ENCODE results near the gene PSMB11.

DNA sequence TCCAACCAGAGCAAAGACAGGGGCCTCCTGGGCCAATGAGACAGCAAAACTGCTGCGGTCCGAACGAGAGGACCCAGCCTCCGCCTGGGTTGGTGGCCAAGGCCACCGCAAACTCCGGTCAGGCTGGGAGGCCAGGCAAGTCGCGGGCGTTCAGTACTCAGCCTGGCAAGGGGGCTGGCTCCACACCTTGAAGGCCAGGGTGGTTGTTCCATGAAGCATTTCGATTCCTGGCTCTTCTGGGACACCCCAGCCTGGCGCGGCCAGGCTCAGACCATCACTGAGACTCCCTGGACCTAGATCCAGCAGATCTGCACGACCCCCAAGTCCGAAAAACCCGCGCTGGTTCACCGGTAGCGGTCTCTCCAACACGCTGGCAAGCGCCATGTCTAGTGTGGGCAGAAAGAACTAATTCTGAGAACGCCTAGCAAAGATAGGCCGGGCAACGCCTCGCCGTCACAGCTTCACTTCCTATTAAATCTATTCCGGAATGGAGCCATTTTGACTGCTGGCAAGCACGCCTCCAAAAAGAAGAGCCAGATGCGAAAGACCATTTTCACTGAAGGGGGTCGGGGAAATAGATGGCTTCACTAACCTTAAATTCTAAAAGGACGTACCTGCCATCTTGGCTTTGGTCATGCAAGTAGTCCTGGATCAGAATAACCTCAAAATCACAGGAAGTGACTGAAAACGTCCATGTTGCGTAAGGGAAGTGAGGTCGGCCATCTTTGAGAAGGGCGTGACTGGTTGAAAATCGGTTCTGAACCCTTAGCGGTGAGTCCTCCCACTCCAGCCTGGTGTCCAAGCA is 7.3 kb upstream of the PSMB11 start, which contains the start of gene PSMB5:
- TF ChIP-seq SIN3A (IDR thresholded peaks at IDR 0.05; ENCODE audit: low read depth), result peak; percentile 64; the same call in 1 of the 2 replicates
- no peak for TF ChIP-seq ZBTB33 (IDR thresholded peaks at IDR 0.05; ENCODE audit: extremely low read depth, insufficient replicate concordance, low read length)
- TF ChIP-seq JUND (IDR thresholded peaks at IDR 0.05), result no peak
- no peak for TF ChIP-seq CTCF (IDR thresholded peaks at IDR 0.05 in 2 of 3, conservative IDR thresholded peaks at IDR 0.05 in 1 of 3; ENCODE audit: borderline replicate concordance in 1 of 3, insufficient read depth in 1 of 3, low read depth in 2 of 3, low read length in 2 of 3)
- peak; percentile 92 for TF ChIP-seq ZFX (IDR thresholded peaks at IDR 0.05)
- TF ChIP-seq, protein P1, sequence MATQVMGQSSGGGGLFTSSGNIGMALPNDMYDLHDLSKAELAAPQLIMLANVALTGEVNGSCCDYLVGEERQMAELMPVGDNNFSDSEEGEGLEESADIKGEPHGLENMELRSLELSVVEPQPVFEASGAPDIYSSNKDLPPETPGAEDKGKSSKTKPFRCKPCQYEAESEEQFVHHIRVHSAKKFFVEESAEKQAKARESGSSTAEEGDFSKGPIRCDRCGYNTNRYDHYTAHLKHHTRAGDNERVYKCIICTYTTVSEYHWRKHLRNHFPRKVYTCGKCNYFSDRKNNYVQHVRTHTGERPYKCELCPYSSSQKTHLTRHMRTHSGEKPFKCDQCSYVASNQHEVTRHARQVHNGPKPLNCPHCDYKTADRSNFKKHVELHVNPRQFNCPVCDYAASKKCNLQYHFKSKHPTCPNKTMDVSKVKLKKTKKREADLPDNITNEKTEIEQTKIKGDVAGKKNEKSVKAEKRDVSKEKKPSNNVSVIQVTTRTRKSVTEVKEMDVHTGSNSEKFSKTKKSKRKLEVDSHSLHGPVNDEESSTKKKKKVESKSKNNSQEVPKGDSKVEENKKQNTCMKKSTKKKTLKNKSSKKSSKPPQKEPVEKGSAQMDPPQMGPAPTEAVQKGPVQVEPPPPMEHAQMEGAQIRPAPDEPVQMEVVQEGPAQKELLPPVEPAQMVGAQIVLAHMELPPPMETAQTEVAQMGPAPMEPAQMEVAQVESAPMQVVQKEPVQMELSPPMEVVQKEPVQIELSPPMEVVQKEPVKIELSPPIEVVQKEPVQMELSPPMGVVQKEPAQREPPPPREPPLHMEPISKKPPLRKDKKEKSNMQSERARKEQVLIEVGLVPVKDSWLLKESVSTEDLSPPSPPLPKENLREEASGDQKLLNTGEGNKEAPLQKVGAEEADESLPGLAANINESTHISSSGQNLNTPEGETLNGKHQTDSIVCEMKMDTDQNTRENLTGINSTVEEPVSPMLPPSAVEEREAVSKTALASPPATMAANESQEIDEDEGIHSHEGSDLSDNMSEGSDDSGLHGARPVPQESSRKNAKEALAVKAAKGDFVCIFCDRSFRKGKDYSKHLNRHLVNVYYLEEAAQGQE (IDR thresholded peaks at IDR 0.05; ENCODE audit: low read depth), result no peak
- no peak for TF ChIP-seq TCF7L2 (IDR thresholded peaks at IDR 0.05; ENCODE audit: borderline replicate concordance, extremely low read depth, insufficient read depth, insufficient read length)
- TF ChIP-seq POLR2A (IDR thresholded peaks at IDR 0.05; ENCODE audit: borderline replicate concordance, extremely low read depth, insufficient read depth, insufficient read length), result peak; percentile 85
- TF ChIP-seq, protein P2, sequence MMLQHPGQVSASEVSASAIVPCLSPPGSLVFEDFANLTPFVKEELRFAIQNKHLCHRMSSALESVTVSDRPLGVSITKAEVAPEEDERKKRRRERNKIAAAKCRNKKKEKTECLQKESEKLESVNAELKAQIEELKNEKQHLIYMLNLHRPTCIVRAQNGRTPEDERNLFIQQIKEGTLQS (IDR thresholded peaks at IDR 0.05), result no peak
- 0 out of 2 replicates have a peak, but pooled peaks have one; percentile 51 for TF ChIP-seq CBX3 (IDR thresholded peaks at IDR 0.05; ENCODE audit: low read depth)
- TF ChIP-seq RAD21 (IDR thresholded peaks at IDR 0.05; ENCODE audit: low read depth), result no peak
